GM23338 (cell line): ENCODE data around the gene RGS16. TPM values are rescaled to one million over a fixed set of nuclear protein-coding genes. Genes with fewer than 3 reads are reported as not detected.
"Not testable (repeated sequence)": the region's sequence is repeated elsewhere in the genome, so short reads cannot be mapped to it uniquely, and the experiment has no call there.

Source experiments
- ATAC-seq: fragments of 200-7000 bp; cut with Tn5 transposase; 3 replicates; pipeline ENCODE4 v1.9.1; 2020
- DNase-seq: peaks from one replicate; pipeline ENCODE4 v3.0.0-alpha.2; 2015; ENCODE audit warnings: low spot score
- H2AFZ ChIP-seq: fragments of 200-600 bp; sonication (generic); 2 replicates; pipeline ENCODE4 v1.8.0; 2016; ENCODE audit warnings: antibody characterized with exemption, mild to moderate bottlenecking, moderate library complexity
- H3F3A ChIP-seq: fragments of 200-600 bp; sonication (generic); replicated peaks from 2 replicates; pipeline ENCODE4 v1.8.0; 2017; ENCODE audit warnings: antibody characterized with exemption, mixed run types, low read depth
- H3K27ac ChIP-seq: fragments of 200-600 bp; sonication (generic); 2 replicates; pipeline ENCODE4 v1.6.1; 2016; ENCODE audit warnings: low read depth
- H3K27me3 ChIP-seq: fragments of 200-600 bp; sonication (generic); 2 replicates; pipeline ENCODE4 v1.8.0; 2016; ENCODE audit warnings: mild to moderate bottlenecking, mixed run types, moderate library complexity; ENCODE audit not compliant: insufficient read depth
- H3K36me3 ChIP-seq: fragments of 200-600 bp; sonication (generic); 2 replicates; pipeline ENCODE4 v1.8.0; 2016; ENCODE audit warnings: mild to moderate bottlenecking; ENCODE audit not compliant: insufficient read depth
- H3K4me1 ChIP-seq: fragments of 200-600 bp; sonication (generic); 2 replicates; pipeline ENCODE4 v1.8.0; 2016; ENCODE audit warnings: mild to moderate bottlenecking, moderate library complexity; ENCODE audit not compliant: insufficient read depth
- H3K4me2 ChIP-seq: fragments of 200-600 bp; sonication (generic); 2 replicates; pipeline ENCODE4 v1.7.1; 2017; ENCODE audit warnings: mixed run types
- H3K4me3 ChIP-seq: fragments of 200-600 bp; sonication (generic); 2 replicates; pipeline ENCODE4 v1.6.1; 2016; ENCODE audit warnings: mixed run types
- H3K79me2 ChIP-seq: fragments of 200-600 bp; sonication (generic); replicated peaks from 2 replicates; pipeline ENCODE4 v1.8.0; 2017; ENCODE audit warnings: mild to moderate bottlenecking; ENCODE audit not compliant: insufficient read depth
- H3K9me2 ChIP-seq: fragments of 200-600 bp; sonication (generic); 2 replicates; pipeline ENCODE4 v1.8.0; 2017; ENCODE audit not compliant: insufficient read depth
- H4K20me1 ChIP-seq: fragments of 200-600 bp; sonication (generic); replicated peaks from 2 replicates; pipeline ENCODE4 v1.8.0; 2017; ENCODE audit warnings: mild to moderate bottlenecking; ENCODE audit not compliant: insufficient read depth
- H3K27ac Mint-ChIP-seq: 2 replicates; pipeline ENCODE4 v1.8.0; 2020; ENCODE audit warnings: inconsistent platforms, mild to moderate bottlenecking, moderate library complexity, mixed read lengths
- H3K27me3 Mint-ChIP-seq: 3 replicates; pipeline ENCODE4 v1.8.0; 2022; ENCODE audit warnings: low read depth, mild to moderate bottlenecking, moderate library complexity, mixed read lengths, inconsistent platforms; ENCODE audit not compliant: insufficient read depth, poor library complexity
- H3K36me3 Mint-ChIP-seq: 3 replicates; pipeline ENCODE4 v1.8.0; 2021; ENCODE audit warnings: low read depth, mild to moderate bottlenecking, inconsistent platforms, moderate library complexity, mixed read lengths
- H3K4me1 Mint-ChIP-seq: 3 replicates; pipeline ENCODE4 v1.8.0; 2020; ENCODE audit warnings: mild to moderate bottlenecking, inconsistent platforms, mixed read lengths
- H3K4me3 Mint-ChIP-seq: 3 replicates; pipeline ENCODE4 v1.8.0; 2021; ENCODE audit warnings: moderate library complexity, mild to moderate bottlenecking, inconsistent platforms, mixed read lengths
- H3K9me3 Mint-ChIP-seq: 3 replicates; pipeline ENCODE4 v1.8.0; 2020; ENCODE audit warnings: moderate library complexity, mild to moderate bottlenecking, inconsistent platforms, mixed read lengths
- CREB1 ChIP-seq: fragments of 250-450 bp; sonication (Bioruptor Pico); IDR thresholded peaks from 2 replicates; pipeline ENCODE4 v1.5.0; 2020; ENCODE audit warnings: low read depth, mild to moderate bottlenecking, moderate library complexity
- CTCF ChIP-seq, 2 experiments: fragments of 200-600 bp in 1 of 2; sonication (generic) in 1 of 2; conservative IDR thresholded peaks; 2 replicates each; pipeline versions ENCODE4 v1.5.1 to v1.6.1; 2016 to 2017; ENCODE audit warnings: antibody characterized with exemption in 2 of 2, low read depth in 2 of 2, mild to moderate bottlenecking in 2 of 2, moderate library complexity in 1 of 2
- EZH2 ChIP-seq: fragments of 200-600 bp; sonication (generic); IDR thresholded peaks from one replicate; pipeline ENCODE4 v1.8.0; 2017; ENCODE audit warnings: antibody characterized with exemption, mild to moderate bottlenecking, low read depth; ENCODE audit not compliant: unreplicated experiment
- EZH2phosphoT487 ChIP-seq: fragments of 200-600 bp; sonication (generic); IDR thresholded peaks from one replicate; pipeline ENCODE4 v1.8.1; 2018; ENCODE audit warnings: antibody characterized with exemption; ENCODE audit not compliant: unreplicated experiment
- JUNB ChIP-seq: IDR thresholded peaks from one replicate; pipeline ENCODE4 v1.6.1; 2016; ENCODE audit warnings: antibody characterized with exemption; ENCODE audit not compliant: unreplicated experiment
- NANOG ChIP-seq: IDR thresholded peaks from 2 replicates; pipeline ENCODE4 v1.6.1; 2016; ENCODE audit warnings: antibody characterized with exemption, borderline replicate concordance
- POLR2AphosphoS5 ChIP-seq: IDR thresholded peaks from 2 replicates; pipeline ENCODE4 v1.6.1; 2016; ENCODE audit warnings: antibody characterized with exemption, low read depth
- STAT1 ChIP-seq: IDR thresholded peaks from one replicate; pipeline ENCODE4 v1.6.1; 2016; ENCODE audit warnings: antibody characterized with exemption; ENCODE audit not compliant: unreplicated experiment
- ZNF114 ChIP-seq: fragments of 250-450 bp; sonication (Bioruptor Pico); IDR thresholded peaks from 2 replicates; pipeline ENCODE4 v1.5.0; 2020; ENCODE audit warnings: mild to moderate bottlenecking, moderate library complexity
- polyA plus RNA-seq: library from polyadenylated mRNA; unstranded; fragments of >200 nt; fragmentation: Nextera tagmentation; extraction: Ambion mirVana; gene quantifications from 2 replicates; pipeline ENCODE4 v1.2.1, GENCODE V29; 2016
- total RNA-seq: library from RNA; depleted of rRNA; stranded (reverse); fragments of >200 nt; shearing (Covaris generic); gene quantifications from 2 replicates; pipeline ENCODE4 v1.2.3, GENCODE V29; 2014

RGS16 gene
- total and polyA plus RNA-seq, 2 experiments from 2014 or later: 15.4 to 31.6 TPM

- TF ChIP-seq ZNF114 (CRISPR knock-in tag) (no peak), EZH2phosphoT487 (no peak)
Observed at GRCh38 chr1:182633657-182634281, 29.6 kb upstream of the RGS16 start (continued).

- Histone ChIP-seq H3K79me2 (no peaks in the 10 kb centered on the region), H3K4me1 (peaks cover 27% of the 10 kb centered on the region), H3F3A (no peaks in the 10 kb centered on the region), H3K9me2 (no peaks in the 10 kb centered on the region), H3K27me3 (no peaks in the 10 kb centered on the region), H3K36me3 (no peaks in the 10 kb centered on the region), H3K4me2 (no peak overlapping the region), H3K27ac (no peak overlapping the region), H4K20me1 (no peaks in the 10 kb centered on the region), H2AFZ (no peak overlapping the region), H3K4me3 (no peak overlapping the region)
- H3K4me1 Mint-ChIP-seq: peaks cover 38% of the 10 kb centered on the region
- no peak overlapping the region for H3K4me3 Mint-ChIP-seq
- H3K9me3 Mint-ChIP-seq: no peaks in the 10 kb centered on the region
- ATAC-seq: no peak
- TF ChIP-seq POLR2AphosphoS5: no peak
- no peak for TF ChIP-seq JUNB
- no peak for TF ChIP-seq CTCF (conservative IDR thresholded peaks at IDR 0.05; ENCODE audit: low read depth in 2 of 2)
- TF ChIP-seq CREB1 (CRISPR knock-in tag): no peak
- no peak for TF ChIP-seq NANOG
- no peak for TF ChIP-seq STAT1
- no peak for TF ChIP-seq EZH2
- H3K36me3 Mint-ChIP-seq: no peaks in the 10 kb centered on the region
- H3K27me3 Mint-ChIP-seq: no peaks in the 10 kb centered on the region
- no peak overlapping the region for H3K27ac Mint-ChIP-seq
- DNase-seq: no peak
Observed at GRCh38 chr1:182633031-182633430, 28.8 kb upstream of the RGS16 start.

GRCh38 chr1:182632441-182632857 is 28.3 kb upstream of the RGS16 start:
- not testable (repeated sequence) for H3K4me3 Mint-ChIP-seq, H3K36me3 Mint-ChIP-seq, H3K9me3 Mint-ChIP-seq

More at GRCh38 chr1:182632441-182632857, 28.3 kb upstream of the RGS16 start:
- H3K36me3 ChIP-seq, H3K27ac ChIP-seq, H3K4me3 ChIP-seq, H3K79me2 ChIP-seq, H3K27ac Mint-ChIP-seq, H3K27me3 Mint-ChIP-seq, H3K9me2 ChIP-seq, H4K20me1 ChIP-seq, H2AFZ ChIP-seq, H3K4me2 ChIP-seq, DNase-seq, H3F3A ChIP-seq, H3K27me3 ChIP-seq, ATAC-seq: not testable (repeated sequence)
- H3K4me1 ChIP-seq: peaks cover 27% of the 10 kb centered on the region
- H3K4me1 Mint-ChIP-seq: peaks cover 38% of the 10 kb centered on the region
